BJ (cell line): ENCODE results near the gene MVB12B. TPM values are rescaled to one million over a fixed set of nuclear protein-coding genes. Genes with fewer than 3 reads are reported as not detected.

Source experiments
- CTCF ChIA-PET: fragments of 350-600 bp; formaldehyde crosslinking; extraction: SDS; loops from one replicate; lab custom pipeline; 2021; ENCODE audit warnings: antibody characterized with exemption, inconsistent platforms; lab: Yijun Ruan, JAX
- POLR2A ChIA-PET: fragments of 300-600 bp; sonication (Branson Sonifier 250); formaldehyde crosslinking; extraction: SDS; loops from one replicate; lab custom pipeline; 2021; ENCODE audit warnings: antibody characterized with exemption; lab: Charles Lee
- DNase-seq: peaks from one replicate; pipeline ENCODE4 v3.0.0-alpha.2; 2011; ENCODE audit warnings: low read depth
- H3K27me3 ChIP-seq: 2 replicates; pipeline ENCODE4 v1.6.0; 2011; ENCODE audit warnings: low read length; ENCODE audit not compliant: control insufficient read depth, insufficient read depth
- H3K36me3 ChIP-seq: 2 replicates; pipeline ENCODE4 v1.5.1; 2011; ENCODE audit warnings: low read length; ENCODE audit not compliant: control insufficient read depth, insufficient read depth
- H3K4me3 ChIP-seq: 2 replicates; pipeline ENCODE4 v1.5.1; 2011; ENCODE audit warnings: low read depth, mild to moderate bottlenecking, control low read depth, low read length
- polyA plus RNA-seq: library from polyadenylated mRNA; depleted of rRNA; stranded (reverse); fragments of >200 nt; gene quantifications from 2 replicates; pipeline ENCODE4 v1.2.3, GENCODE V29; 2011
- TF ChIP-seq, protein P1 (sequence below): IDR thresholded peaks from 2 replicates; pipeline ENCODE4 v1.5.1; 2011; ENCODE audit warnings: low read depth, mild to moderate bottlenecking, control low read depth, inconsistent platforms, low read length, moderate library complexity; ENCODE audit not compliant: insufficient read depth

Gene MVB12B
- polyA plus RNA-seq, 1 experiment, result 2.7 TPM

GRCh38 chr9:126429190-126429589 lies 102.6 kb downstream of the MVB12B start:
- POLR2A ChIA-PET, result no interaction called here
- DNase-seq, result no peak
- Histone ChIP-seq H3K36me3 (no peaks in the 10 kb centered on the region), H3K27me3 (no peaks in the 10 kb centered on the region), H3K4me3 (no peak overlapping the region)
- TF ChIP-seq, protein P1, sequence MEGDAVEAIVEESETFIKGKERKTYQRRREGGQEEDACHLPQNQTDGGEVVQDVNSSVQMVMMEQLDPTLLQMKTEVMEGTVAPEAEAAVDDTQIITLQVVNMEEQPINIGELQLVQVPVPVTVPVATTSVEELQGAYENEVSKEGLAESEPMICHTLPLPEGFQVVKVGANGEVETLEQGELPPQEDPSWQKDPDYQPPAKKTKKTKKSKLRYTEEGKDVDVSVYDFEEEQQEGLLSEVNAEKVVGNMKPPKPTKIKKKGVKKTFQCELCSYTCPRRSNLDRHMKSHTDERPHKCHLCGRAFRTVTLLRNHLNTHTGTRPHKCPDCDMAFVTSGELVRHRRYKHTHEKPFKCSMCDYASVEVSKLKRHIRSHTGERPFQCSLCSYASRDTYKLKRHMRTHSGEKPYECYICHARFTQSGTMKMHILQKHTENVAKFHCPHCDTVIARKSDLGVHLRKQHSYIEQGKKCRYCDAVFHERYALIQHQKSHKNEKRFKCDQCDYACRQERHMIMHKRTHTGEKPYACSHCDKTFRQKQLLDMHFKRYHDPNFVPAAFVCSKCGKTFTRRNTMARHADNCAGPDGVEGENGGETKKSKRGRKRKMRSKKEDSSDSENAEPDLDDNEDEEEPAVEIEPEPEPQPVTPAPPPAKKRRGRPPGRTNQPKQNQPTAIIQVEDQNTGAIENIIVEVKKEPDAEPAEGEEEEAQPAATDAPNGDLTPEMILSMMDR, result no peak
- CTCF ChIA-PET, result no interaction called here

DNA sequence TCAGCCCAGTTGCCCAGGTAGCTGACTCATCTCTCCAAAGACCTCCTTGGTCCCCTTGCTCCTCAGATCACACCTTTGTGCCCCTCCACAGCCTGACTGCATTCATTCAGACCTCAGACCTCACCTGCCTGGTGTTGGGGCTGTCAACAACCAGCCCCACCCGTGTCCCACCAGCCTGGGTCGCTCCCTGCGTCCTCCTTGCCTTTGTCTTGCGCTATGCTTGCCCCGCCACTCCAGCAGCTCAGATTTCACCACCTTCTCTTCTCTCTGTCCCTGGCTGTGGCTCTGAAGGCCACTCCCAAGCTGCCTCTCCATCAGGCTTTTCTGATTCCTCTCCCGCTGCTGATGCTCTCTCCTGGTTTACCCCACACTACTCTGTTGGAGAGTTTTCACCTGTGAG lies 103.5 kb downstream of the MVB12B start:
- H3K27me3 ChIP-seq, result no peaks in the 10 kb centered on the region
- ChIA-PET CTCF (no interaction called here), POLR2A (no interaction called here)
- no peaks in the 10 kb centered on the region for H3K36me3 ChIP-seq
- no peak overlapping the region for H3K4me3 ChIP-seq
- TF ChIP-seq, protein P1, result no peak
- DNase-seq, result no peak

DNA sequence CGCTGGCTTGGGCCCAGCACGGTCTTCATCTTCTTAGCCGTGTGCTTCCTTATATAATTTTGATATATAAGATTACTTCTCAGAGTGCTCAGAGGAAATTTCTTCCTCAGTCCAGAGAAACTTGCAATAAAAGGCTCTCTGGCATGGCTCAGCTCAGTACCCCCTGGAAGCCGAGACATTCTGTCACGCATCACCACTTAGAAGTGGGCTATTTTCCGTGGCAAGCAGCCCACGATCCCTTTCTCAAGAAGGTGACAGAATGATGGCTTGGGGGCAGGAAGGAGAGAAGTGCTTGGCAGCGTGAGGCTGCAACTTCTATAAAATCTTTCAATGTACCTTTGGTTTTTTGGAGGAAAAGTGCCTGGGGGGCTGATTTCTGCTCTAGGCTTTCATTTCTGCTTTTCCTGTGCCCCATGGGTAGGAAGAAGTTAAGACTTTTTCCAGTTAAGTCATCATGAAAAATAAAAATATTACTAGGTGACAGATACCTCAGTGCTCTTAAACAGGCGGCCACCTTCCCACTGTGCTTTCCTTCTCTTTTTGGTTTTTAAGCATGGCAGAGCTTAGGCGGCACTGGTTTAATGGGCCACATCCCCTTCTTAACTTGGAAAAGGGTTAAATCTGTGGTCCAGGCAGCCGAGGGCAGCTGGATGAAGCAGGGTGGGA lies 104.6 kb downstream of the MVB12B start:
- Histone ChIP-seq H3K36me3 (no peaks in the 10 kb centered on the region), H3K4me3 (no peak overlapping the region), H3K27me3 (no peaks in the 10 kb centered on the region)
- TF ChIP-seq, protein P1, result no peak
- no peak for DNase-seq
- CTCF ChIA-PET, result no interaction called here
- POLR2A ChIA-PET, result no interaction called here

GRCh38 chr9:126432659-126433058 lies 106.0 kb downstream of the MVB12B start:
- Histone ChIP-seq H3K36me3 (no peaks in the 10 kb centered on the region), H3K27me3 (no peaks in the 10 kb centered on the region), H3K4me3 (no peak overlapping the region)
- POLR2A ChIA-PET, result no interaction called here
- TF ChIP-seq, protein P1, result no peak
- CTCF ChIA-PET, result interaction anchor here (0.7 to 1.0 kb wide), 2 partner anchors 25 to 34 kb away, joined by 3 read pairs; no protein-coding TSS in a partner anchor
- DNase-seq, result no peak

DNA sequence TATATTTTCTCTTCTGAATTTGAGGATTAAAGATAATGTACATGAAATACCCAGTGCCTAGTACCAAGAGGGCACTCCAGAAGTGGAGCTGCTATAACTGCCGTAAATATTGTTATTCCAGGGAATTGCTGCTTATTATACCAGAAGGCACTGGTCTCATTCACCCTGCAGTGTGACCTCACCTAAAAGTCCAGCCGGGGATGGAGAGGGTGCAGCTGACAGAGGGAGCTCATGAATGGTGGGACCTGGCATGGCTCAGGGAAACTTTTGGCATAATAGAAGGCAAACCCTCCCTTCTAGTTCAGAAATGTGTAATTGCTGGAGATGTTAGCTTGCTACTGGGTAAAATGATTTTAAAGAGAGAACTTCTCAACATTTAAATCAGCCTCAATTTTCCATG lies 108.5 kb downstream of the MVB12B start:
- TF ChIP-seq, protein P1, result no peak
- no peaks in the 10 kb centered on the region for H3K27me3 ChIP-seq
- H3K36me3 ChIP-seq, result no peaks in the 10 kb centered on the region
- POLR2A ChIA-PET, result no interaction called here
- no peak for DNase-seq
- H3K4me3 ChIP-seq, result no peak overlapping the region
- CTCF ChIA-PET, result interaction anchor here (1.2 to 1.6 kb wide), 2 partner anchors 36 to 56 kb away, joined by 3 to 4 read pairs; no protein-coding TSS in a partner anchor
